ENCODE measurements around the gene TASOR.

Gene TASOR

DNA sequence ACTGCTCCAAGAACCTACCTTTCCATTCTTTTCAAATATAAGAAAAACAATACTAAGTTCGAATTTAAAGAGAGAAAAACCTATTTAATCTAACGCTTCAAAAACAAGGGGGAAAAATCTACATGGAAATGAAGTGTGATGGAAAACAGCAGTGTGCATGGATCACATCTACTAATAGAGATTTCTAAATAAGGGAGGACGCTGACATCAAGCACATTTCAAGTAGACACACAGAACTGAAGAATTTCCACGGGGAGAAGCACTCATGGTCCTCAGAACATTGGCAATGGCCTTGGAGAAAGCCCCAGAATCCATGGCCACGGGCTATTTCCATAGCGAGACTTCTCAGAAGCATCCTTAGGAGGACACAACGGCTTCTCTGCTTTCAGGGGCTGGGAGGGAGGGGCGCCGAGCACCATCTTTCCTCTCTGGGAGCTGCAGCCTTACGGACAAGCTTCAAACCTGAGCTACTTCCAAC, 1.0 kb downstream of the TASOR start:
- no peak for DNase-seq

- DNase-seq, result no peak
Observed at GRCh38 chr3:56680054-56680580, 2.9 kb downstream of the TASOR start.

- DNase-seq, result no peak
Observed at GRCh38 chr3:56677286-56677685, 5.8 kb downstream of the TASOR start.

GRCh38 chr3:56673781-56674457, 9.1 kb downstream of the TASOR start:
- no peak for DNase-seq

DNA sequence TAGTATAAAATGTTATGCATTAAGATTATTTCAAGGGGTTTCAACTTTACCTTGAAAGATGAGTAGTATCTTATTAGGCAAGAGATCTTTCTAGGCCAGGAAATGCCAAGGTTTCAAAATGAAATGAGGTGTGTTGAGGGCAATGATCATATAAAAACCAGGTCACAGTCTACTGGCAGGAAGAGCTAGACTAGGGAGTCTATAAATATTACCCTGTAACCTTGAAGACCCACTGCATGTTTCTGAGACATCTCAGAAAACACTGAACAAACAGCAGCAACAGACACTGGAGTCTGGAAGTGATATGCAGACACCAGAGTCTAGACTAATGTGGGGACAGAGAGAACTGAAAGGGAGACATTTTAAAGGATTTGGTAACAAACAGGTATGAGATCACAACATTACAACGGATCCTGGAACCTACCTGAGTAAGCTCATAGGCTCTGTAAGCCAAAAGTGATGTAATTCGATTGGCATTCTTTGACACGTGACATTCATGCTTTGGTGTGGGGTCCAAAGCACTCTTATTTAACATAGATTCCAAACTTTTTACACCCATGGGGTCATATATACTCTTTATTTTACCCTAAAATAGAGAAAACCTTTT, 15.0 kb downstream of the TASOR start:
- no peak for DNase-seq

DNA sequence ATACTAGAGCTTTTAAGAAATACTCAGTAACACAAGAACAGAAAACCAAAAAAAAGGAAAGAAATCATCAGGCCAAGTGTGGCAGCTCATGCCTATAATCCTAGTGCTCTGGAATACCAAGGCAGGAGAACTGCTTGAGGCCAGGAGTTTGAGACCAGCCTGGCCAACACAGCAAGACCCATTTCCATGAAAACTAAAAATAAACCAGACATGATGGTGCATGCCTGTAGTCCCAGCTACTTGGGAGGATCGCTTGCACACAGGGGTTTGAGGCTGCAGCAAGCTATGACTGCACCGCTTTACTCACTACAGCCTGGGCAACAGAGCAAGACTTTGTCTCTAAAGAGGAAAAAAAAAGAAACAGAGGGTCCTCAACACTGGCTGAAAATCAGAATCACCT, 18.2 kb downstream of the TASOR start:
- no peak for DNase-seq

GRCh38 chr3:56655709-56656108, 27.4 kb downstream of the TASOR start:
- DNase-seq, result no peak

GRCh38 chr3:56654460-56654859, 28.6 kb downstream of the TASOR start:
- DNase-seq, result no peak

DNA sequence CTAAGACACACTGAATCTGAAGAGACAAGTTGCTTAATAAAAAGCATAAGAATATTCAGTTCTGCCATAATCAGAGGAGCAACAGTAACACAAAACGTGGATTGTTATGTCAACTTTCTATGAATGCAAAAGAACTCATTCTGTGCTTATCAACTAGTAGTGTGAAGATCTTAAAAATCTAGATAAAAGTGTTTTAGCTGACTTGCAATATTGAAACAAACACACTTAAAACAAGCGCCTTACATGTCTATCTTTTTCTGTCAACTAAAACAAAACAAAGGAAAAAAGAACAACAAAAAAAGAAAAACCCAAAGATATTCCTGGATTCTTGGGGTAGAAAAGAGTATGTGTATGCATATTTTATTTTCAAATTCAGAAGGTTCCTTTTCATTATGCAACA, 37.7 kb downstream of the TASOR start:
- no peak for DNase-seq

DNA sequence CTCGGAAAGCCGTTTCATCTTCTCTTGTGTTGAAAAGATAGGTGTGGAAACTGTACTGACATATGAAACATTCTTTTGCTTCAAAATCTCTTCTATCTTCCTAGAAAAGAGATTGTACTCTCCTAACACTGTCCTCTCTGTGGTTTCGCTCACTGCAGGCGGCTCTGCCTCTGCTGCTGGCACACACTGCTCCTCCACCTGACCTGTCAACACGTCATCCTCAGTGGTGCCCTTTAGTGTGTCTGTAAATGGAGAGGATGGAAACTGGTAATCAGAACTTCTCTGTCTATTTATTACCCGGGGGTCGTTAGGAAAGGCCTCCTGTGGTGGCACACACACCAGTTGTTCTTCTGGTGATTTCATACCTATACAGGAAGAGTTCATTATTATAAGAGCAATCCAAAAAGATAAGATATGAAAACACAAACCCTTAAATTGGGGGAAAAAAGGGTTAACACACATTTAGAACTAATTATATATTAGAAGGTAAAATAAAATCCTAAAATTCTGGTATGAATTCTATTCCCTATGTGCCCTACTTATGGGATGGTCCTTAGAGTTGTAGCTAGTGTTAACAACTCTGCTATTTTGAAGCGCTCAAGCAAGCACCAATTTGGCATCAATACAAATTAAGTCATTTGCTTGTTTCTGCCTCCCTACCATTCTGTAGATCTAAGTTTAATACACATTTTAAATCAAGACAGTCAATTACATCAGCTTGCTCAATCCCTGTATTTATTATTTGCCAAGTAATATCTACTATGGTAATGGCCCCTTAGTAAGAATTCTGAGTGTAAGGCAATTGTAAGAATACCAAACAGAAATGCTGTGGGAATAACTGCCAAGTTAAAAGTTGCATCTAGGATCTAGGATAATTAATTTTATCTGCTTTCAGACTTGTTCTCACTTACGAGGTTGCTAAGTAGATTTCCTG, 49.2 kb downstream of the TASOR start:
- DNase-seq, result no peak
